Measurements from ENCODE around the gene CACNG1. TPM values are rescaled to one million over a fixed set of nuclear protein-coding genes. Genes with fewer than 3 reads are reported as not detected.
"Not testable (repeated sequence)": the region's sequence is repeated elsewhere in the genome, so short reads cannot be mapped to it uniquely, and the experiment has no call there.

The CACNG1 gene
- total RNA-seq, 1 donor from 2014 or later: not detected

DNA sequence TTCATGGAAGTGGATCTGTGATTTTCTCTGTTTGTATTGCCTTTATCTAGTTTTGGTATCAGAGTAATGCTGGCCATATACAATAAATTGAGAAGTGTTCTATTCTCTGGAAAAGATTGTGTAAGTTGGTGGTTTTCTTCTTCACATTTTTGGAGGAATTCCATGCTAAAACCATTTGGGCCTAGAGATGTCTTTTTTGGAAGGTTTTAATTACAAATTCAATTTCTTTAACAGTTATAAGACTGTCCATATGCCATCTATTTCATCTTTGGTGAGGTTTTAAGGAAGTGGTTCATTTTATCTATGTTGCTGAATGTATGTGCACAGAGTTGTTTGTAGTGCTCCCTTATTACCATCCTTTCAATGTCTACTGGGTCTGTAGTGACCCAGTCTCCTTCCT is 46.0 kb downstream of the CACNG1 start:
- H3K9me3 Mint-ChIP-seq (ENCODE audit: low read depth): peaks cover 4% of the 10 kb centered on the region
- H3K27me3 Mint-ChIP-seq (ENCODE audit: low read depth): no peaks in the 10 kb centered on the region
- H3K4me1 Mint-ChIP-seq (ENCODE audit: low read depth): peaks cover 5% of the 10 kb centered on the region
- H3K36me3 Mint-ChIP-seq (ENCODE audit: low read depth): peaks cover 15% of the 10 kb centered on the region
- TF ChIP-seq CTCF (IDR thresholded peaks at IDR 0.05): no peak
- no peak for DNase-seq (ENCODE audit: low spot score)
- H3K27ac Mint-ChIP-seq (ENCODE audit: unreplicated experiment): no peak overlapping the region
- no peak overlapping the region for H3K4me3 Mint-ChIP-seq (ENCODE audit: unreplicated experiment)

- peaks cover 17% of the 10 kb centered on the region for H3K4me1 Mint-ChIP-seq (ENCODE audit: low read depth)
- no peak overlapping the region for H3K27ac Mint-ChIP-seq (ENCODE audit: unreplicated experiment)
- no peaks in the 10 kb centered on the region for H3K27me3 Mint-ChIP-seq (ENCODE audit: low read depth)
- H3K4me3 Mint-ChIP-seq (ENCODE audit: unreplicated experiment): no peak overlapping the region
- H3K9me3 Mint-ChIP-seq (ENCODE audit: low read depth): peaks cover 4% of the 10 kb centered on the region
- DNase-seq (ENCODE audit: low spot score): no peak
- H3K36me3 Mint-ChIP-seq (ENCODE audit: low read depth): peaks cover 8% of the 10 kb centered on the region
- TF ChIP-seq CTCF (IDR thresholded peaks at IDR 0.05): no peak
These were observed 47.9 kb downstream of the CACNG1 start for GRCh38 chr17:67092291-67092690.

DNA sequence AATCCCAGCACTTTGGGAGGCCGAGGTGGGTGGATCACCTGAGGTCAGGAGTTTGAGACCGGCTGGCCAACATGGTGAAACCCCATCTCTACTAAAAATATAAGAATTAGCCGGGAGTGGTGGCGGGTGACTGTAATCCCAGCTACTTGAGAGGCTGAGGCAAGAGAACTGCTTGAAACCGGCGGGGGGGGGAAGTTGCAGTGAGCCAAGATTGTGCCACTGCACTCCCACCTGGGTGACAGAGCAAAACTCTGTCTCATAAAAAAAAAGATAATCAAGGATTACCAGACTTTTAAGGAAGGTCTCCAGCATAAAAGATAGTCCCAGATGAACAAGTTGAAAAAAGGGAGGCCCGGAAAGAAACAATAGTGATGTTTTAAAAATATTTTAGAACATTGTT is 48.4 kb downstream of the CACNG1 start:
- not testable (repeated sequence) for H3K9me3 Mint-ChIP-seq (ENCODE audit: low read depth); DNase-seq (ENCODE audit: low spot score); H3K4me3 Mint-ChIP-seq (ENCODE audit: unreplicated experiment); H3K27ac Mint-ChIP-seq (ENCODE audit: unreplicated experiment); H3K36me3 Mint-ChIP-seq (ENCODE audit: low read depth); H3K27me3 Mint-ChIP-seq (ENCODE audit: low read depth)
- H3K4me1 Mint-ChIP-seq (ENCODE audit: low read depth): peaks cover 17% of the 10 kb centered on the region

DNA sequence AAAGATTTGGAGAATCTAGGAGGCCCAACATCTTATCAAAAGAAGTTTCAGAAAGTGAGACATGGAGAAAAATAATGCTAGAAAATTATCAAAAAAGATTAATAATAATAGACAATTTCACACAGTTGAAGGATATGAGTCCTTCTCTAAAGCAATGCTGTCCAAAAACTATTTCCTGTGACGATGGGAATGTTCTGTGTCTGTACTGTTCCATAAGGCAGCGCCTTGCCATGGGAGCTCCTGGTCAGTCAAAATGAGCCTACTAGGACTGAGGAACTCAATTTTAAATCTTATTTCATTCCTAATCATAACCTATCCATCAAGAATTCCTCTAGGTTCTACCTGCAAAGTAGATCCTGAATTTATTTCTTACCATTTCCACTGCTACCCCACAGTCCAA is 49.0 kb downstream of the CACNG1 start:
- peaks cover 4% of the 10 kb centered on the region for H3K9me3 Mint-ChIP-seq (ENCODE audit: low read depth)
- H3K36me3 Mint-ChIP-seq (ENCODE audit: low read depth): peaks cover 6% of the 10 kb centered on the region
- DNase-seq (ENCODE audit: low spot score): no peak
- no peak overlapping the region for H3K27ac Mint-ChIP-seq (ENCODE audit: unreplicated experiment)
- TF ChIP-seq CTCF (IDR thresholded peaks at IDR 0.05): no peak
- H3K4me3 Mint-ChIP-seq (ENCODE audit: unreplicated experiment): no peak overlapping the region
- H3K4me1 Mint-ChIP-seq (ENCODE audit: low read depth): peaks cover 22% of the 10 kb centered on the region
- H3K27me3 Mint-ChIP-seq (ENCODE audit: low read depth): no peaks in the 10 kb centered on the region

DNA sequence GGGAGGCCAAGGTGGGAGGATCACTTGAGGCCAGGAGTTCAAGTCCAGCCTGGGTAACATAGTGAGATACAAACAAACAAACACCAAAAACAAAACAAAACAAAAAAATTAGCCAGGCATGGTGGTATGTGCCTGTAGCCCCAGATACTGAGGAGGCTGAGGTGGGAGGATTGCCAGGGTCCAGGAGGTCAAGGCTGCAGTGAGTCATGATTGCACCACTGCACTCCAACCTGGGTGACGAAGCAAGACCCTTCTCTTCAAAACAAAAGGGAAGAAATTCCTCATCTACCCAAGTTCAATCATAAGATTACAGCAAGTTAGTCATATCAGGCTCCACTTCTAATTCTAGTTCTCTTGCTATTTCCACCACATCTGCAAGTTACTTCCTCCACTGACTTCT is 50.9 kb downstream of the CACNG1 start:
- not testable (repeated sequence) for H3K9me3 Mint-ChIP-seq (ENCODE audit: low read depth); H3K4me3 Mint-ChIP-seq (ENCODE audit: unreplicated experiment); H3K27me3 Mint-ChIP-seq (ENCODE audit: low read depth); DNase-seq (ENCODE audit: low spot score); H3K36me3 Mint-ChIP-seq (ENCODE audit: low read depth)
- H3K27ac Mint-ChIP-seq (ENCODE audit: unreplicated experiment): peak overlapping the region; percentile 51
- peaks cover 33% of the 10 kb centered on the region for H3K4me1 Mint-ChIP-seq (ENCODE audit: low read depth)

DNA sequence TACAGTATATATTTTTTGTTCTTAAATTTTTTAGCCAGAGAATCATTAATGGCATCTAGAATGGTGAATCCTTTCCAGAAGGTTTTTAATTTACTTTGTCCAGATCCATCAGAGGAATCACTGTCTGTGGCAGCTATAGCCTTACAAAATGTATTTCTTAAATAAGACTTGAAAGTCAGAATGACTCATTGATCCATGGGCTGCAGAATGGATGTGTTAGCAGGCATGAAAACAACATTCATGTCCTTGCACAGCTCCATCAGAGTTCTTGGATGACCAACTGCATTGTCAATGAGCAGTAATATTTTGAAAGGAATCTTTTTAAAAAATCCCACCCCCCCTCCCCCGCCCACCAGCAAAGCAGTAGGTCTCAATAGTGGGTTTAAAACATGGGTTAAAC is 51.4 kb downstream of the CACNG1 start:
- Mint-ChIP-seq H3K4me3 (ENCODE audit: unreplicated experiment) (no peak overlapping the region), H3K9me3 (ENCODE audit: low read depth) (no peaks in the 10 kb centered on the region), H3K27ac (ENCODE audit: unreplicated experiment) (peak overlapping the region; percentile 51), H3K4me1 (ENCODE audit: low read depth) (peaks cover 37% of the 10 kb centered on the region), H3K27me3 (ENCODE audit: low read depth) (no peaks in the 10 kb centered on the region), H3K36me3 (ENCODE audit: low read depth) (peaks cover 7% of the 10 kb centered on the region)
- no peak for TF ChIP-seq CTCF (IDR thresholded peaks at IDR 0.05)
- DNase-seq (ENCODE audit: low spot score): no peak

All from chondrocyte (in vitro differentiated cells).